WTC11 (cell line): ENCODE measurements around the gene FAM193A. TPM values are rescaled to one million over a fixed set of nuclear protein-coding genes. Genes with fewer than 3 reads are reported as not detected.

Source experiments
- ATAC-seq: fragments of 200-7000 bp; cut with Tn5 transposase; 2 replicates; pipeline ENCODE4 v1.10.0; 2021; ENCODE audit warnings: mild to moderate bottlenecking, moderate library complexity
- CTCF ChIA-PET: fragments of 300-600 bp; sonication (Branson Sonifier 250); formaldehyde crosslinking; loops from one replicate; lab custom pipeline; 2021; ENCODE audit warnings: antibody characterized with exemption; lab: Charles Lee
- POLR2A ChIA-PET: fragments of 350-600 bp; sonication (Branson Sonifier 250); formaldehyde crosslinking; loops from one replicate; lab custom pipeline; 2021; ENCODE audit warnings: antibody characterized with exemption; lab: Charles Lee
- DNase-seq: peaks from one replicate; pipeline ENCODE4 v3.0.0; 2021; ENCODE audit warnings: low spot score
- H3K27ac Mint-ChIP-seq: 2 replicates; pipeline ENCODE4 v1.8.0; 2021; ENCODE audit warnings: mixed read lengths
- H3K27me3 Mint-ChIP-seq: 2 replicates; pipeline ENCODE4 v1.8.0; 2021; ENCODE audit warnings: low read depth, mild to moderate bottlenecking, moderate library complexity, mixed read lengths
- H3K36me3 Mint-ChIP-seq: 2 replicates; pipeline ENCODE4 v1.8.0; 2021; ENCODE audit warnings: mixed read lengths
- H3K4me1 Mint-ChIP-seq: 2 replicates; pipeline ENCODE4 v1.8.0; 2022; ENCODE audit warnings: mixed read lengths
- H3K4me3 Mint-ChIP-seq: 2 replicates; pipeline ENCODE4 v1.8.0; 2021; ENCODE audit warnings: mild to moderate bottlenecking, moderate library complexity, mixed read lengths
- H3K9me3 Mint-ChIP-seq: 2 replicates; pipeline ENCODE4 v1.8.0; 2021; ENCODE audit warnings: mixed read lengths
- ATF6 ChIP-seq: sonication (generic); formaldehyde crosslinking; IDR thresholded peaks from 2 replicates; pipeline ENCODE4 v1.8.1; 2023; ENCODE audit warnings: mild to moderate bottlenecking, missing genetic modification reagents
- ESRRA ChIP-seq: sonication (generic); formaldehyde crosslinking; IDR thresholded peaks from 2 replicates; pipeline ENCODE4 v1.8.1; 2022; ENCODE audit warnings: mild to moderate bottlenecking, missing genetic modification reagents, borderline replicate concordance
- ETV6 ChIP-seq: sonication (generic); formaldehyde crosslinking; IDR thresholded peaks from 2 replicates; pipeline ENCODE4 v1.8.1; 2022; ENCODE audit warnings: mild to moderate bottlenecking, missing genetic modification reagents
- FOXK1 ChIP-seq: sonication (generic); formaldehyde crosslinking; IDR thresholded peaks from 2 replicates; pipeline ENCODE4 v1.8.0; 2022; ENCODE audit warnings: mild to moderate bottlenecking, moderate library complexity, missing genetic modification reagents
- FOXP1 ChIP-seq: sonication (generic); formaldehyde crosslinking; IDR thresholded peaks from 2 replicates; pipeline ENCODE4 v1.8.0; 2022; ENCODE audit warnings: missing genetic modification reagents, mild to moderate bottlenecking, moderate library complexity, borderline replicate concordance
- GABPB1 ChIP-seq: sonication (generic); formaldehyde crosslinking; IDR thresholded peaks from 2 replicates; pipeline ENCODE4 v1.8.1; 2023; ENCODE audit warnings: mild to moderate bottlenecking, missing genetic modification reagents
- GRHL2 ChIP-seq: fragments of 250-450 bp; sonication (Bioruptor Pico); IDR thresholded peaks from 2 replicates; pipeline ENCODE4 v1.8.0; 2022; ENCODE audit warnings: mild to moderate bottlenecking, moderate library complexity; ENCODE audit not compliant: insufficient replicate concordance, severe bottlenecking
- TCF7 ChIP-seq: sonication (generic); formaldehyde crosslinking; IDR thresholded peaks from 2 replicates; pipeline ENCODE4 v1.8.0; 2022; ENCODE audit warnings: mild to moderate bottlenecking, low read depth, missing genetic modification reagents, moderate library complexity
- ZBTB21 ChIP-seq: sonication (generic); formaldehyde crosslinking; IDR thresholded peaks from 2 replicates; pipeline ENCODE4 v1.8.1; 2023; ENCODE audit warnings: mild to moderate bottlenecking, missing genetic modification reagents, borderline replicate concordance
- ZNF121 ChIP-seq: sonication (generic); formaldehyde crosslinking; IDR thresholded peaks from 2 replicates; pipeline ENCODE4 v1.8.0; 2023; ENCODE audit warnings: missing genetic modification reagents
- ZNF138 ChIP-seq: sonication (generic); formaldehyde crosslinking; conservative IDR thresholded peaks from 2 replicates; pipeline ENCODE4 v1.8.1; 2022; ENCODE audit warnings: mild to moderate bottlenecking, moderate library complexity, missing genetic modification reagents
- ZNF232 ChIP-seq: sonication (generic); formaldehyde crosslinking; IDR thresholded peaks from 2 replicates; pipeline ENCODE4 v1.8.0; 2022; ENCODE audit warnings: mild to moderate bottlenecking, missing genetic modification reagents
- ZNF263 ChIP-seq: sonication (generic); formaldehyde crosslinking; IDR thresholded peaks from 2 replicates; pipeline ENCODE4 v1.8.1; 2022; ENCODE audit warnings: low read depth, mild to moderate bottlenecking, moderate library complexity, missing genetic modification reagents
- ZNF423 ChIP-seq: fragments of 250-450 bp; sonication (Bioruptor Pico); IDR thresholded peaks from 2 replicates; pipeline ENCODE4 v2.1.2; 2022; ENCODE audit warnings: mild to moderate bottlenecking, moderate library complexity
- ZNF425 ChIP-seq: fragments of 250-450 bp; sonication (Bioruptor Pico); conservative IDR thresholded peaks from 2 replicates; pipeline ENCODE4 v1.9.0; 2021; ENCODE audit warnings: mild to moderate bottlenecking
- total RNA-seq: library from RNA; stranded (reverse); gene quantifications from 3 replicates; pipeline ENCODE4 v1.2.3, GENCODE V29; 2021
- TF ChIP-seq, protein P1 (sequence below): sonication (generic); formaldehyde crosslinking; IDR thresholded peaks from 2 replicates; pipeline ENCODE4 v1.8.1; 2023; ENCODE audit warnings: mild to moderate bottlenecking, missing genetic modification reagents, moderate library complexity
- TF ChIP-seq, protein P2 (sequence below): sonication (generic); formaldehyde crosslinking; IDR thresholded peaks from 2 replicates; pipeline ENCODE4 v1.8.0; 2022; ENCODE audit warnings: mild to moderate bottlenecking, missing genetic modification reagents
- TF ChIP-seq, protein P3 (sequence below): sonication (generic); formaldehyde crosslinking; IDR thresholded peaks from 2 replicates; pipeline ENCODE4 v1.8.1; 2022; ENCODE audit warnings: mild to moderate bottlenecking, moderate library complexity, missing genetic modification reagents
- TF ChIP-seq, protein P4 (sequence below): fragments of 250-450 bp; sonication (Bioruptor Pico); IDR thresholded peaks from 2 replicates; pipeline ENCODE4 v2.1.2; 2022; ENCODE audit warnings: mild to moderate bottlenecking, moderate library complexity
- TF ChIP-seq, protein P5 (sequence below): sonication (generic); formaldehyde crosslinking; IDR thresholded peaks from 2 replicates; pipeline ENCODE4 v1.8.0; 2023; ENCODE audit warnings: mild to moderate bottlenecking, missing genetic modification reagents

Gene FAM193A
- total RNA-seq, 1 experiment from 2014 or later = 28.1 TPM

GRCh38 chr4:2598511-2599303, 62.3 kb downstream of the FAM193A start:
- DNase-seq = no peak
- peaks cover 5% of the 10 kb centered on the region; the same call in 1 of the 2 replicates for H3K36me3 Mint-ChIP-seq
- H3K4me3 Mint-ChIP-seq = peak overlapping the region; percentile 28; the same call in 1 of the 2 replicates
- TF ChIP-seq, protein P1, sequence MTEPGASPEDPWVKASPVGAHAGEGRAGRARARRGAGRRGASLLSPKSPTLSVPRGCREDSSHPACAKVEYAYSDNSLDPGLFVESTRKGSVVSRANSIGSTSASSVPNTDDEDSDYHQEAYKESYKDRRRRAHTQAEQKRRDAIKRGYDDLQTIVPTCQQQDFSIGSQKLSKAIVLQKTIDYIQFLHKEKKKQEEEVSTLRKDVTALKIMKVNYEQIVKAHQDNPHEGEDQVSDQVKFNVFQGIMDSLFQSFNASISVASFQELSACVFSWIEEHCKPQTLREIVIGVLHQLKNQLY (CRISPR knock-in tag) = no peak
- TF ChIP-seq, protein P2, sequence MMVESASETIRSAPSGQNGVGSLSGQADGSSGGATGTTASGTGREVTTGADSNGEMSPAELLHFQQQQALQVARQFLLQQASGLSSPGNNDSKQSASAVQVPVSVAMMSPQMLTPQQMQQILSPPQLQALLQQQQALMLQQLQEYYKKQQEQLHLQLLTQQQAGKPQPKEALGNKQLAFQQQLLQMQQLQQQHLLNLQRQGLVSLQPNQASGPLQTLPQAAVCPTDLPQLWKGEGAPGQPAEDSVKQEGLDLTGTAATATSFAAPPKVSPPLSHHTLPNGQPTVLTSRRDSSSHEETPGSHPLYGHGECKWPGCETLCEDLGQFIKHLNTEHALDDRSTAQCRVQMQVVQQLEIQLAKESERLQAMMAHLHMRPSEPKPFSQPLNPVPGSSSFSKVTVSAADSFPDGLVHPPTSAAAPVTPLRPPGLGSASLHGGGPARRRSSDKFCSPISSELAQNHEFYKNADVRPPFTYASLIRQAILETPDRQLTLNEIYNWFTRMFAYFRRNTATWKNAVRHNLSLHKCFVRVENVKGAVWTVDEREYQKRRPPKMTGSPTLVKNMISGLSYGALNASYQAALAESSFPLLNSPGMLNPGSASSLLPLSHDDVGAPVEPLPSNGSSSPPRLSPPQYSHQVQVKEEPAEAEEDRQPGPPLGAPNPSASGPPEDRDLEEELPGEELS = no peak
- TF ChIP-seq ZNF138 (CRISPR knock-in tag) (no peak), ZBTB21 (CRISPR knock-in tag) (no peak), GRHL2 (CRISPR knock-in tag) (no peak), ZNF121 (CRISPR knock-in tag) (peak; percentile 90), ETV6 (CRISPR knock-in tag) (0 out of 2 replicates have a peak, but pooled peaks have one; percentile 20), FOXK1 (CRISPR knock-in tag) (no peak), ESRRA (CRISPR knock-in tag) (no peak)
- TF ChIP-seq, protein P3, sequence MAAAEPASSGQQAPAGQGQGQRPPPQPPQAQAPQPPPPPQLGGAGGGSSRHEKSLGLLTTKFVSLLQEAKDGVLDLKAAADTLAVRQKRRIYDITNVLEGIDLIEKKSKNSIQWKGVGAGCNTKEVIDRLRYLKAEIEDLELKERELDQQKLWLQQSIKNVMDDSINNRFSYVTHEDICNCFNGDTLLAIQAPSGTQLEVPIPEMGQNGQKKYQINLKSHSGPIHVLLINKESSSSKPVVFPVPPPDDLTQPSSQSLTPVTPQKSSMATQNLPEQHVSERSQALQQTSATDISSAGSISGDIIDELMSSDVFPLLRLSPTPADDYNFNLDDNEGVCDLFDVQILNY = no peak
- TF ChIP-seq, protein P4, sequence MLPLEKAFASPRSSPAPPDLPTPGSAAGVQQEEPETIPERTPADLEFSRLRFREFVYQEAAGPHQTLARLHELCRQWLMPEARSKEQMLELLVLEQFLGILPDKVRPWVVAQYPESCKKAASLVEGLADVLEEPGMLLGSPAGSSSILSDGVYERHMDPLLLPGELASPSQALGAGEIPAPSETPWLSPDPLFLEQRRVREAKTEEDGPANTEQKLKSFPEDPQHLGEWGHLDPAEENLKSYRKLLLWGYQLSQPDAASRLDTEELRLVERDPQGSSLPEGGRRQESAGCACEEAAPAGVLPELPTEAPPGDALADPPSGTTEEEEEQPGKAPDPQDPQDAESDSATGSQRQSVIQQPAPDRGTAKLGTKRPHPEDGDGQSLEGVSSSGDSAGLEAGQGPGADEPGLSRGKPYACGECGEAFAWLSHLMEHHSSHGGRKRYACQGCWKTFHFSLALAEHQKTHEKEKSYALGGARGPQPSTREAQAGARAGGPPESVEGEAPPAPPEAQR (CRISPR knock-in tag) = 0 out of 2 replicates have a peak, but pooled peaks have one; percentile 19
- ChIA-PET CTCF (interaction anchor here (0.9 kb wide), 1 partner anchor 32 kb away, joined by 4 read pairs; no protein-coding TSS in a partner anchor), POLR2A (no interaction called here)
- peak overlapping the region; percentile 98 for H3K27ac Mint-ChIP-seq
- no peaks in the 10 kb centered on the region for H3K27me3 Mint-ChIP-seq
- ATAC-seq = peak; percentile 57
- H3K9me3 Mint-ChIP-seq = no peaks in the 10 kb centered on the region
- H3K4me1 Mint-ChIP-seq = peaks cover 71% of the 10 kb centered on the region

- CTCF ChIA-PET = interaction anchor here (0.9 kb wide), 1 partner anchor 32 kb away, joined by 4 read pairs; no protein-coding TSS in a partner anchor
- no peak for ATAC-seq
- TF ChIP-seq ATF6 (CRISPR knock-in tag) (no peak), ZNF138 (CRISPR knock-in tag) (no peak), ZNF121 (CRISPR knock-in tag) (no peak), ZNF425 (no peak), ZNF423 (CRISPR knock-in tag) (no peak), GABPB1 (CRISPR knock-in tag) (no peak), FOXP1 (CRISPR knock-in tag) (no peak), TCF7 (CRISPR knock-in tag) (no peak), ZNF232 (no peak), ZNF263 (no peak)
- TF ChIP-seq, protein P5, sequence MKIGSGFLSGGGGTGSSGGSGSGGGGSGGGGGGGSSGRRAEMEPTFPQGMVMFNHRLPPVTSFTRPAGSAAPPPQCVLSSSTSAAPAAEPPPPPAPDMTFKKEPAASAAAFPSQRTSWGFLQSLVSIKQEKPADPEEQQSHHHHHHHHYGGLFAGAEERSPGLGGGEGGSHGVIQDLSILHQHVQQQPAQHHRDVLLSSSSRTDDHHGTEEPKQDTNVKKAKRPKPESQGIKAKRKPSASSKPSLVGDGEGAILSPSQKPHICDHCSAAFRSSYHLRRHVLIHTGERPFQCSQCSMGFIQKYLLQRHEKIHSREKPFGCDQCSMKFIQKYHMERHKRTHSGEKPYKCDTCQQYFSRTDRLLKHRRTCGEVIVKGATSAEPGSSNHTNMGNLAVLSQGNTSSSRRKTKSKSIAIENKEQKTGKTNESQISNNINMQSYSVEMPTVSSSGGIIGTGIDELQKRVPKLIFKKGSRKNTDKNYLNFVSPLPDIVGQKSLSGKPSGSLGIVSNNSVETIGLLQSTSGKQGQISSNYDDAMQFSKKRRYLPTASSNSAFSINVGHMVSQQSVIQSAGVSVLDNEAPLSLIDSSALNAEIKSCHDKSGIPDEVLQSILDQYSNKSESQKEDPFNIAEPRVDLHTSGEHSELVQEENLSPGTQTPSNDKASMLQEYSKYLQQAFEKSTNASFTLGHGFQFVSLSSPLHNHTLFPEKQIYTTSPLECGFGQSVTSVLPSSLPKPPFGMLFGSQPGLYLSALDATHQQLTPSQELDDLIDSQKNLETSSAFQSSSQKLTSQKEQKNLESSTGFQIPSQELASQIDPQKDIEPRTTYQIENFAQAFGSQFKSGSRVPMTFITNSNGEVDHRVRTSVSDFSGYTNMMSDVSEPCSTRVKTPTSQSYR (CRISPR knock-in tag) = no peak
Measured at GRCh38 chr4:2599304-2599654, 62.8 kb downstream of the FAM193A start.

More at GRCh38 chr4:2599304-2599654, 62.8 kb downstream of the FAM193A start:
- Mint-ChIP-seq H3K9me3 (no peaks in the 10 kb centered on the region), H3K27ac (peak overlapping the region; percentile 98), H3K36me3 (peaks cover 5% of the 10 kb centered on the region; the same call in 1 of the 2 replicates), H3K4me1 (peaks cover 67% of the 10 kb centered on the region), H3K4me3 (peak overlapping the region; percentile 6; the same call in 1 of the 2 replicates), H3K27me3 (no peaks in the 10 kb centered on the region)
- DNase-seq = no peak
- POLR2A ChIA-PET = no interaction called here
